ENCODE data around the gene DGKZ.

Gene DGKZ

DNA sequence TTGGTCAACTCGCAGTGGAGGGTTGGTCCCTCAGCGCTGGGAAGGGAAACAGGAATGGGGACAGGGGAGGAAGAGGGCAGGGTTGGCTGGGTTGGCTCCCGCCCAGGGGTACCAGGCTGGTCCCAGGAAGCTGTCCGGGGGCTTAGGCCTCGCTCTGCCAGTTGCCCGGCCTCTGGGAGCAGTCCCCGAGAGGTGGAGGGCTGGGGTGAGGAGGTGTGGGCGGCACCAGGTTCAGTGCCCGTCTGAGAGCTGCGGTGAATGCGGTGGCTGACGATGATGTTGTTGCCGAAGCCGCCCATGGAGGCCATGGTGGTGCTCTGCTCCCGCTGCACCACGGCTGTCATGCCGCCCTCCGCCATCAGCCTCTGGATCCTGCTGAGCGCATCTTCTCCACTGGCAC lies 50.3 kb downstream of the DGKZ start:
- no peak for DNase-seq

DNA sequence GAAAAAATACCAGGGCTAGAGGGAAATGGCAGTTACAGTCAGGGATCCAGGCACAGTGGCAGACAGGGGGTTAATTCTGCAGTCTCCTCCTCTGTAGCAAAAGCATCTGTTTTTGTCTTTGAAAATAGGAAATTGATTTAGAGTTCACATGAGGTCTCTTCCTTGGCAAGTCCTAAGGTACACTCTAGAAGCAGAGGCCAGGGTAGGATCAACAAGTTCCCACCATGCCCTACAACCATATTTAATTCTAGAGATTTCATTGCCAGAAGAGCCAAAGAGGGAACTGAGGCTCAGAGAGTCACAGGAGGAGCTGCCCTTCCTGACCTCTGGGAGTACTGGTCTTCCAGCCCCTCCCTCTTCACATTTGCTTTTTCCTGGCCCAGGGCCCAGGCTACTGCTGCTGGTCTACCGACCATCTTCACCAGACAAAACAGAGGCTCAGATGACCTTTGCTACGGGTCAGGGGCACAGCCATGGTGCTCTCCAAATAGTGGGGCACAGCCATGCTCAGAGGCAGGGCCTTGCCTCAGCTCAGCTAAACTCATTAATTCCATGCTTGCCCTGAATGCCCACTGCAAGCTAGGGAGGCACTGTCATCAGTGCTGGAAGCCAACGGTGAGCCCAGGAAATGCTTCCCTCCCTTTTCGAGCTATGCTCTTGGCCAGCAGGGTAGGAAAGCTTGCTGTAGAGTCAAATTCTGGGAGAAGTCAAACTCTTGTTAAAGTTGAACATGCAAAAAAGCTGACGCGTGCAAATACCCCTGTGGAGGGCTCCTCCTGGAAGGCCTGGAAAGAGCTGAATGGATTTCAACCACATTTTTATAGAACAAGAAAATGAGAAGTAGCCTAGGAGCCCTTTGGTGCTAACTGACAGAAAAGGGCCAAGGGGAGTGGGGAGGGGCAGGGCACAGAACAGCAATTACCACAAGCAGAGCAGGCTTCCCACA lies 56.0 kb downstream of the DGKZ start:
- no peak for DNase-seq

DNA sequence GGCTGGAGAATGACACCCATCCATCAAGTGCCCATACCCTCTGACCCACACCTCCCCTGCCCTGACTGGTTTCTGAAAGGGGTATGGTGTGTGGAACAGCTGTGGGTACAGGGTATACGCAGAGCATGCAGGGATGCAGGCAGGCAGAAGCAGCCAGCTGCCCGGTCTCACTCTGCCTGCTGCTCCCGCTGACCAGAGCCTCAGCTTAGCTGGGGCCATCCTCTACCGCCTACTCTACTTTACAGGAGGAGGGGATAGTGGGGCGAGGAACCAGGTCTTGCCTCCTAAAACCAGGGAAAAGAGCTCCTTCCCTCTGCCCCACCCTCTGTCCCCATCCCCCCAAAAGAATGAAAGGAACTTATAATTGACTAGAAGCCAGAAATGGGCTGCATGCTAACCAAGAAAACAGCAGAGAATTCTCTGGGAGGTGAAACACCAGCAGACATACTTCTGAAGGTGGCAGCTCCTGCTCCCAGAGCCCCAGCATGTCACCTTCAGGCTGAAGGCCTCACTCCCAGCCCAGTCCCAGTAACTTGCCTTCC lies 57.3 kb downstream of the DGKZ start:
- DNase-seq = no peak

DNA sequence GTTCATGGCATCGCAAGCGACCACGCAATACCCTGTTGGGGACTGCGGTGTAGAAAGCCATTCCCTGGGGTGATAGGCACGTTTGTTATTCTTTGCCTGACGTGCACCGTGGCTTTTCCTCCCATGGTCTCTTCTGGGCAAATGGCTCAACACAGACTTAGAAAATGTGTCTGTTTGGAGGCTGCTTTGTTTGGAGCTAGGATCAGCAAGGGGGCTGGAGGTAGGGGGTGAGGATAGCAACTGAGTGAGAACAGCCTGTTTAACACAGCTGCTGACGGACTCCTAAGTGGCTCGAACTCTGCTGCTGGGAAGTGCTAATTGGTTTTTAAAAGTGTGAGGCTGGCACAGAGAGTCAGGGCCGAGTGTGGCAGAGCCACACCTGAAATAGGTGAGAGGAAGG lies 60.4 kb downstream of the DGKZ start:
- no peak for DNase-seq

DNA sequence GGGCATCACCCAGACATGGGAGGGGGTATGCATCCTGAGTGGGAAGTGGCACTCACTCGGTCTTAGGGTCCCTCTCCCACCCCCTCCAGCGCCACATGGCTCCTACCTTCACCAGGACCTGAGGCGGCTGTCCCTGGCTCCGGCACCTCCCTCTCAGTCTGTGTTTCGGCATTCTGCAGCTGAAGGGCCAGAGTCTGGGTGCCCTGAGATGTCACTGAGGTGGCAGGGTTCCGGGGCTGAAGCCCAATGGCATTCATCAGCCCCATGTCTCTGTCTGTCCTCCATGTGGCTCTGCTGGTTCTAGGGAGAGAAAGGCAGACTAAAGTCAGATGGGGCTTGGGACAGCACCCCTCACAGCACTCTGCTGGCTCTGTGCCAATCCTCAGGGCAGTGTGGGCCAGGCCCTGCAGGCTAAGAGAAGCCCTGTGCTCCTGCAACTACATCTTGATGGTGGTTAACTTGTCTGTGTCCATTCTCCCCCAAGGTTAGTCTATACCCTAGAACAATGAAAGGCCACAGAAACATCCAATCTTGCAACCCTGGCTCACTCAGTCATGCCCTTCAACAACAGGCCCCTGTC lies 61.2 kb downstream of the DGKZ start:
- DNase-seq = no peak

DNA sequence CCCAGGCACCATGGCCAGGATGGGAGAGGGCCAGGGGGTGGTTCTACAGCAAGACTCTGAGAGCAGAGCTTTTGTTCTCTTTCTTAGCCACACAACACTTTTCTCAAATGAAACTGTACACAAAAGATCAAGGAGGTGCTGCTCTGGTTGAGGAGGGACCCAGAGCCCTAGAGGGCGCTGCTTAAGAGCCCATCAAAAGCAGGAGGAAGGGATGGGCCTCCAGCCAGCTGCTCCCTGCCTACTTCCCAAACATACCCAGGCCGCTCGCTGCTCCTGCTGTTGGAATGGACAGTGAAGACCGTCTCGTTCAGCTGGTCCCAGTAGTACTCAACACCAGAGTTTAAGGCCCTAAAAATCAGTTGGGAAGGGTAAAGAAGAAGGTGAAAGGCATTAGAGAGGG lies 62.8 kb downstream of the DGKZ start:
- no peak for DNase-seq

DNA sequence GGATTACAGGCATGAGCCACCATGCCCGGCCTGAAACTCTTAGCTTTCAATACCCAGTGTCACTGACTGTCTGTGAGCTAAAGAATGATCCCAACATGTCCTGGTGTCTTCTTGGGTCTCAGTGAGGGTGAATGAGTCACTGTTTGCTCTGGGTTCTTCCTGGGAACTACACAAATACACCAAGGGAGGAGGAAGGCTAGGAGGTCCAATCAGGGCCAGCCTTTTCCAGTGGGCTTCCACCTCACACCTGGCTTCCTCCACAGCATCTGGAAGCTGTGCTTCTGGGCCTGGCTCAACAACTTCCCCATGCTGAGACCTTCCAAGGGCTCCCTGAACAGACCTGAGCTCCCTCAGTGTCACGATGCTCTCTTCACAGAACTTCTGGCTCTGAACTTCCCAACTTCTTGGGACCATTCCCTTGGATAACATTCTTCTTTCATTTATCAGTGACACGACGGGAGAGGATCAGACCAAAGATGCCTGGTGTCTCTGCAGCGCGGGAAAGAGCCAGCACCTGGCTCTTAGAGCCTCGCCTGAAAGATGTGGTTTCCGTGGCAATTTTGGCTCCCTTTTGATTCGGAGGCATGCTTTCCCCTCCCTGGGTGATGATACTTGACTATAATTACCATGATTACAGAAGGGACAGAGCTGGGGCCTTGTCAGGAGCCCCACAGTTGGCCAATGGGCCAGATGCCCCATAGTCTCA lies 66.7 kb downstream of the DGKZ start:
- DNase-seq = no peak

DNA sequence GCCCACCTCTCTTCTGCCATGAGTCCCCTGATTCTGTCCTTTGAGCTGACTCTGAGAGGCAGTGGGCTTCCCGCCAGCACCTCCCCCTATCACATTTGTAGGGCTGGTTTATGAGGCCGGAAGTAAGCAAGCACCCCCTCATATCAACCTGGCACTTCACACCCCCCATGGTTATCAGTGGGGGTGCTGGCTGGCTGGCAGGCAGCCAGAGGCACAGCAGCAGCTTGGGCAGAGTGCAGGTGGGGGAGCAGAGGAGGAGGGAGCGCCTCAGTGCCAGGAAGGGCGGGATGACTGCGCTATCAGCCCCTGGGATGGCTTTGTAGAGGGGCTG lies 67.2 kb downstream of the DGKZ start:
- no peak for DNase-seq

DNA sequence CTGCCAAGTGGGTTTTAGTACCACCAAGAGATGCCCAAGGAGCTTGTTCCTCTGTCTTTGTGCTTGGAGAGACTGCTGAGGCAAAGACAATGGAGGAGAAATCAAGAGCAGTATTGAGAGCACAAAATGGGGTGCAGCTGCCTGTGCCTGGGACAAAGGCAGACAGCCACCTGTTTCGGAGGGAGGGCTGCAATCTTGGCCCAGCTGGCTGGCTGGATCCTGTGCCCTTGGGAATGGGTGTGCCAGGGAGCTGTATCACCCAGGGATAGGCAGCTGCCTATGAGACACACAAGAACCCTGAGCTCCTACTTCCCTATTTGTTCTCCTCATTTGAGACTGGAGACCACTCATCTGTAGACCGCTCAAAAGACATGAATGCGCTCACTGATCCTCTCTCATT lies 67.6 kb downstream of the DGKZ start:
- DNase-seq = no peak

DNA sequence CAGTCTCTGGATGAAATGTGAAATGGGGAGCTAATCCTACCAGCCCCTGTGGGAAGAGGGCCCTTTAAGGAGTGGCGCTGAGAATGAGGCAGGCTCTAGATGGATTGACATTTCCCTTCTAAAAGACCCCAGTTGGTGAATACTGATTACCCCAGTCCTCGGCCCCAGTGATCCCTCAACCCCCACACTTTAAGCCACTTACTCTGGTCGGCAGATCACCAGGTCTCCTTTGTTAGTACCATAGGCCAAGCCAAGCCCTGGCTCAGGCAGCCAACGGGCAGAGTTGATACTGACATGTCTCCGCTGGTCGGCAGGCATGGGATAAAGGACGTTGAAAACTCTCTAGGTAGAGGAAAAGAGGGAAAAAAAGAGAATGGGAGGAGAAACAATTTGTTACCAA lies 70.4 kb downstream of the DGKZ start:
- DNase-seq = no peak

DNA sequence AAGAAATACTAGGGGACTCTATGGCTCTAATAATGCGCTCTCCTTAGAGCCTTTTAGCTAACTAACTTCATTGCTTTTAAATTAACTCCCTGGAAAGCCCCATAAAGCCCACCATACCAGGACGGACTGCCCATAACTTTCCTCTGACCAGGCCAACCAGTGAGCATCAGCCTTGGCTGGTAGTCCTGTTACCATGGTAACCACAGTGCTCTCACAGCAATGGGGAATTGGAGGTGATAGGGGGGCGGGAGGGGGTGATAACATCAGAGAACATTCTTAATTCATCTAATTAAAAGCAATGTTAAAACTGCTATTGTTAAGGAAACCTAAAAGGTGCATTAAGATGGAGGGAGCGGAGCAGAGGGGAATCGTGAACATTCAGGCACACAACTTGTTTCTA lies 71.5 kb downstream of the DGKZ start:
- no peak for DNase-seq

DNA sequence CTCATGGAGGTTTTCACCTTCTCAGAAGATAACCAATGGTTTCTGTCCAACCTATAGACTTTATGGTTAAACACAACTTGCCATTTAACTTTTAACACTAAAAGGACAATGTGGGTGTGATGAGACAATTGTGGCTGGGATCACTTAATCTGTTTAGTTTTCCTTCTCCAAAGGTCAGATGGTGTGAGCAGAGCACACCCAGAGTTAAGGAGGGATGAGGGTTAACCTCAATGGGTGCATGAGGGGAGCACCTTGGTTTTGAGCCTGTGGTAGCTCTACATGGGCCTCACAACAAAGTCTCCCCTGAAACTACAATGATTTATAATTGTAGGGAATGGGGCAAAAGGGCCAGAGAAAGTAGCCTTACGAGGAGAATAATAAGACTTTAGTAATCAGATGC lies 73.2 kb downstream of the DGKZ start:
- no peak for DNase-seq

DNA sequence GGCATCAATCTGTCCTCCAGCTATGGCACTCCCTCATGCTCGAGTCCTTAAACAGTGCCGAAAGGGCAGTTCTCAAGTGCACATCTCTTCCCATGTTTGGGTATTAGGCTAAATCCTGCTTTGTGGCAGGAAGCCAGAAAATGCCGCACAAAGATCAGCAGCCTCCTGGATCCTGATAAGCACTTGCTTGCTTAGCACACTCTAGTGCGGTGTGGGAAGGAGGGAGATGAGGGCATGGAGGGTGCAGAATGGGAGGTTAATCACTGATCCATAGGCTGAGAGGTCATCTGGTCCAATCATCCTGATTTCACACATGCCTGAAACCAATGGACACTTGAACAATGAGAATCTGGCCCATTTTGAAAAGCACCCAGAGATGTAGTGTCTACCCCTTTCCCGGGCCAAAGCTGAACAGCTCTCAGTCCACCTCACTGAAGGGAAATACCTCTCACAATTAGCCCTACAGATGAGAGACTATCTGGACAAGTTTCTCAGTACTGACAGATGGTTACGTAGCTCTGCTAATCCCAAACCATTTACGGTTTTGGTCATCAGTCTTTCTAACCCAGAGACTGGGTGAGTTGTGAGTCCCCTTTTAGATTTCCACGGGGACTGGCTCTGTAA lies 74.1 kb downstream of the DGKZ start:
- no peak for DNase-seq

DNA sequence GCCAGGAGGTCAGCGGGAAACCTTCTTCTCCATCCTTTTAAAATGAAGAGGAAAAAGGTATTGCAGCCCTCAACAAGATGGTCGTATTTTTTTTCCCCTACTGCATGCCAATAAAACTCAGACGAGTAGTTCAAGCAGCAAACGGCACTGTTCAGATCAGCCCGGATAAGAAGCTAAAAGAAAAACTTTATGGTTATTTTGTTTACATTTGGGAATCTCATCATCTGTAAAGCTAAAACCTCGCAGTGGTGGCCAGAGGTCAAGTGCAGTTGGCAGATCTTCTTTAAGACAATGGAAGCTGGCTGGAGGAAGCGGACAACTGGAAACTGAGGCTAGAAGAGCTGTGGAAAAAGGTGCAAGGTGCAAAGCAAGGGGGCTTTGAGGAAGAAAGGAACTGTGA lies 75.3 kb downstream of the DGKZ start:
- no peak for DNase-seq

DNA sequence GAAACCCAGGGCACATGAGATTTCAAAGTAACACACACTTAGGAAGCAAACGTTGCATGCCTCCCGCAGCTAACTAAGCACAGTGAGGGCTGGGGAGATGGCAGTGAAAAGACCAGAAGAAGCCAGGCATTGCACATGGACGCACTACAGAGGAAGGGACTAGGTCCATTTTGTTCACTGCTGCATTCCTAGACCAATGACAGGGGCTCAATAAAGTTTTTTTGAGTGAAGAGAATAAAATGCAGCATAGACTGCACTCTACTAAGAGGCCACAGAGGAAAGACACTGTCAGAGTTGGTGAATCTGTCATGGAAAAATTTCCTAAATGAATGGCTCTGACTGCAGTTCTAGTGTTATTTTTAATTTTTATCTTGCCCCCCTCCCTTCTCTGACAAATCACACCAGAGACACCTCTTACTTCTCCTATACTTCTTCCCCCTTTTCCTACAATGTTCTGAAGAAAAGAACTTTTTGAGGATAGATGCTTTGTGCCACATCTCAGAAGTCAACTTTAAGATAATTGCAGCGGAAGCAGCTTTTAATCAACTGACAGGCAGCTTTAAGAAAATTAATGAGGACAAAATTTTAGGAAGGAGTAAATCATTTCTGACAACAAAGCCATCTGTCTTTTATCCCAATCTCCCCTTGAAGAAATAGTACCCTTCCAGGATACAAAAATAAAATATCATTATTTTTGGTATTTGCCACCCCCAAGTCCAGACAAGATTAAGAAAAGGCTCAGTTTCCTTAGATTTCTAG lies 79.1 kb downstream of the DGKZ start:
- DNase-seq = no peak

DNA sequence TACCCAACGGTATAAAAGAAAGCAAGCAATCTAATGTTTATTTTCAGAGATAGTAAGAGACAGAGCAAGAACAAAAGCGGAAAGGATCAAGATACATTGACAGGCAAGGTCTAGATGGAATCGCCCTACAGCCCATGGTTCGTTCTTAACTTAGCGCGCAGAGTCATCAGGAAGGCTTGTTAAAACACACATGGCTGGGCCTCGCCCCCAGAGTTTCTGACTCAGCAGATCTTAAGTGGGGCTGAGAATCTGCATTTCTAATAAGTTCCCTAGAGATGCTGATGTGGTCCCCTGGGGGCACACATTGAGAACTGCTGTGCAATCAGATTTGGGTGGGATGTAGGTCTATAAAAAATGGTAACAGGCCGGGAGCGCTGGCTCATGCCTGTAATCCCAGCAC lies 80.1 kb downstream of the DGKZ start:
- no peak for DNase-seq

DNA sequence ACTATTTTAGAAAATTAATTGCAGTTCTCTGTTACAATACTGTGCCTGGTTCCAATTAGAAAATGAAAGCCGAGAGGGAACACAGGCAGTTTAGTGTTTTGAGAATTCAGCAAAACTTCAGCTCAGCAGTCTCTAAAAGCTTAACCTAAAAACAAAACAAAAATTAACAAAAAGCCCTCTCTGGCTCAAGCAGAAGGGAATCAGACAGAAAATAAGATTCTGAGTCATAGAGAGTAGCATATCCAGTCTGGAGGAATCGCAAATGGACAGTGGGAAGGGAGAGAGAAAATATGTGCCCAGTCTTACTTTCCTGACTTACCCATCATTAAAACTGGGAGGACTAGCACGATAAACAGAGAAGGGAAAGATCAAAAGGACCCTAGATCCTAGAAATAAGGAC lies 82.5 kb downstream of the DGKZ start:
- DNase-seq = no peak
